Stimulated activated CD4-positive, alpha-beta T cell treated with anti-CD3 and anti-CD28 coated beads, Interleukin-4, amount 100 ng/mL, for 24 hours (primary cell): ENCODE measurements around the gene ATOX1.
A peak's percentile ranks its signal among the peaks of the same experiment; 100 is the strongest.
"Not testable (repeated sequence)": the region's sequence is repeated elsewhere in the genome, so short reads cannot be mapped to it uniquely, and the experiment has no call there.

ENCODE experiments used
- DNase-seq: peaks from one replicate; pipeline ENCODE4 v3.0.0-alpha.2; 2020

ATOX1 gene, protein sequence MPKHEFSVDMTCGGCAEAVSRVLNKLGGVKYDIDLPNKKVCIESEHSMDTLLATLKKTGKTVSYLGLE

DNA sequence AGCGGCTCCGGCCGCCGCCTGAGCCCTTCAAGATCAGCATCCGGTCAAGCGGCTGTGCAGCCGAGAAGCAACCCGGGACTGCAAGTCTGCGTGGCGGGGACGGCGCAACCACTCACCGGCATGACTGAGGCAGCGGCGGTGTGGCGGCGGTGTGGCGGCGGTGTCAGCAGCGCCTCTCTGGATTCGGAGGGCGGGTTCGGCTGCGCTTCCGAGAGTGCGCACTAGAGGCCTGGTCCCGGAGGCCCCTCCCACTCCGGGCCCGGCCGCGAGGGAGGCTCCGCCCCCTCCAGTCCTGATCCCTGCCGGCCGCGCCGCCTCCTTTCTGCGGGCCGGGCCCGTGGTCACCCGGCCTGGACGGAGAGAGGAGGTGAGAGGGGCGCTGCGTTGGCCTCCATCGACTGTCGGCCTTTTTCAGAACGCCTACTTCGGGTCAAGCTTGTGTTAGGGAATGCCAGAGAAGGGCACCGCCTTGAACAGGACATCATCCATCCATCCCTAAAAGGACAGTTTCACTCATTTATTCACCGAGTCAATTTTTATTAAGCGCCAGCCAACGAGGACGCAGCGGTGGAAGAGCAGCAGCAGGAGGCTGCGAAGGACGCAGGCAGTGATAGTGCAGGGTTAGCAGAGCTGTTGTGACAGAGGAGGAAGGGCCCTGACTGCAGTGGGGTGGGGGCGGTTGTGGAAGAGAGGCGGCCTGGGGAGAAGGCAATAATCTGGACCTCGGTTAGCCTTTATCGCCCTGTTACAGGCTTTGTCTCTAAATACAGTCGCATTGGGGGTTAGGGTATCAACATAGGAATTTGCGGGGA, at the start of gene ATOX1:
ATOX1 (minus strand) TSS at position 202 of the 812 bp plus-strand sequence; CDS start at position 122, 80 bp downstream.
- DNase-seq: peak; percentile 92

DNA sequence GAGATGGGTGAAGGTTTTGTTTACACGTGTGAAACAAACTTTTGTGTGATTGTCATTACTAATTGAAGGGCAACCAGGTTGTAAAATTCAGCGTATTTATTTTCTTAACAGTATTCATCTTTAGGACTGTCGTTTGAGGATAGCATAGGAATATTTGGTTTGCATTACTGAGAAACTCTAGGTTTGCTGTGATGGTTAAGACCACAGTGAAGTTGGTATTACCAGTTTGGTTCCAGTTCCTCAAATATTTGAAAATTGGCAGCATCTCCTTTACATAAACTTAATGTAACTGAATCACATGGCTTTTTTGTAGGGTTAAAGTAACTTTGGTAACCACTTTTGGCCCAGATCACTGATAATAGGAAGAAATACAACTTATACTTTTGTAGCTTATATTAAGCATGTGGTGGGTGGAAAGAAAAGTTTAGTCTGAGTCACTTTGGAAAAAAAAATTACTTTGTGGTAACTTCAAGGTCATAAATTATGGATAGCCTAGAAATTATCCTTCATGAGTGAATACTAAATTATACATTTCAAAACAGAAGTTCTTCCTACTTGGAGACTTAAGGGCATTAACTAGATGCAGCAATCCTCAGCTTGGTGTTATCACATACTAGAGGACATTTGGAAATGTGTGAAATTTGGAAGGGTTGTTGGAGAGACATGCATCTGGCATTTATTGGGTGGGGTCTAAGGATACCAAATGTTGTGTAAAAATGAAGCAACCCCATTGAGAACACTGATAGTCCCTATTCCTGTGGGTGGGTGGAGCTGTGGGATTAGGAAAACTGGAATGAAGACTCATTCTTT, 47.2 kb upstream of the ATOX1 start:
- DNase-seq: no peak

DNA sequence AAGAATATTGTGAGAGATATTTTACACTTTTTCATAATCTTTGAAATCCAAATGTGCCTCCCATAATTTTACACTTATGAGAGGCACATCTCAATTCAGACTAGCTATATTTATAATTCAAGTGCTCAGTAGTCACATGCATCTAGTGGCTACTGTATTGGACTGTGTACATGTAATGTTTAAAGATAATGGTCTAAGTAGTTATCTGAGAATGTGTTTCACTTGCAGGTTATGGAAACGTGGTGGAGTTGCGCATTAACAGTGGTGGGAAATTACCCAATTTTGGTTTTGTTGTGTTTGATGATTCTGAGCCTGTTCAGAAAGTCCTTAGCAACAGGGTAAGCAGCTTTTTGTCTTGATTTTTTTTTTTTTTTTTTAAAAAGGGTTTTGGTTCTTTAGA, 42.1 kb upstream of the ATOX1 start:
- no peak for DNase-seq

DNA sequence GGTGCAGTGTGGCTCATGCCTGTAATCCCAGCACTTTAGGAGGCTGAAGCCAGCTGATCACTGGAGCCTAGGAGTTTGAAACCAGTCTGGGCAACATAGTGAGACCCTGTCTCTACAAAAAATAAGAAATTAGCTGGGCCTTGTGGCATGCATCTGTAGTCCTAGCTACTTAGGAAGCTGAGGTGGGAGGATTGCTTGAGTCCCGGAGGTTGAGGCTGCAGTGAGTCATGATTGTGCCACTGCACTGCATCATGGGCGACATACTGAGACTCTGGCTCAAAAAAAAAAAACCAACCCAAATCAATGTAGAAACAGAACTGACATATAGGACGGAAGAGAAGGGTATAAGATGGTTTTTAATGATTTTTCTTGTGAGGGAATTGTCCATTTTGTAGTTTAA, 41.0 kb upstream of the ATOX1 start:
- no peak for DNase-seq

DNA sequence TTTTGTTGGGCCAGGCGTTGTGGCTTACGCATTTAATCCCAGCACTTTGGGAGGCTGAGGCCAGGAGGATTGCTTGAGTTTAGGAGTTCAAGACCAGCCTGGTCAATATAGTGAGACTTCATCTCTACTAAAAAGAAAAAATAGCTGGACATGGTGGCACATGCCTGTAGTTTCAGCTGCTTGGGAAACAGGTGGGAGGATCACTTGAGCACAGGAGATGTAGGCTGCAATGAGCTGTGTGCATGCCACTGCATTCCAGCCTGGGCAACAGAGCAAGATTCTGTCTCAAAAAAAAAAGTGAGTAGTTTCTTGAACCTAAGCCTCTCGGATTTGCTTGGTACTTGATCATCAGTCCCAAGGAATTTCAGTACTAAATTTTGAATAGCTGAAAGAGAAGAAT, 40.2 kb upstream of the ATOX1 start:
- DNase-seq: no peak

DNA sequence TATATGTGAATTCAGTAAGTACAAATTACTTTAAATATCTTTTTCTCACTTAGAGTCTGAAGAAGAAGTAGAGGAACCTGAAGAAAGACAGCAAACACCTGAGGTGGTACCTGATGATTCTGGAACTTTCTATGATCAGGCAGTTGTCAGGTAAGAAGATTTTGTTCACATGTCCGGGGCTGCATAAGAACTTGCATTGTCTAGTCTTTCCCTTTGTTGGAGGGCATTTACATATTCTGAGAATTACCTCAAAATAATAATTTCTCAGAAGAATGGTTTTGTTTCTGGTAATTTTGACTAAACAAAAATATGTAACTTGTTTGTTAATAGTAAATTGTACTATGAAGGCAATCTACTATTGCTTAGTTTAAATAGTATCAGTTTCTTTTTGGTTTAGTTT, 37.0 kb upstream of the ATOX1 start:
- DNase-seq: no peak

GRCh38 chr5:151793358-151793757, 34.9 kb upstream of the ATOX1 start:
- DNase-seq: no peak

DNA sequence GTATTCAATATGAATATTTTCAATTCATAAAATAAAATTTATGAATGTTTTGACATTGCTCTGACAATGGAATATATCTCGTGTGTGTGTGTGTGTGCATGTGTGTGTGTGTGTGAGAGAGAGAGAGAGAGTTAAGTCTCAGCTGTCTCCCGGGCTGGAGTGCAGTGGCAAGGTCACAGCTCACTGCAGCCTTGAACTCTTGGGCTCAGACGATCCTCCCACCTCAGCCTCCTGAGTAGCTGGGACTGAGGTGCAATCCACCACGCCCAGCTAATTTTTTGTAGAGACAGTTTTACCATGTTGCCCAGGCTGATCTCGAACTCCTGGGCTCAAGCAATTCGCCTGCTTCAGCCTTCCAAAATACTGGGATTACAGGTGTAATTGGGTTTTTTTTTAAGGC, 29.4 kb upstream of the ATOX1 start:
- no peak for DNase-seq

DNA sequence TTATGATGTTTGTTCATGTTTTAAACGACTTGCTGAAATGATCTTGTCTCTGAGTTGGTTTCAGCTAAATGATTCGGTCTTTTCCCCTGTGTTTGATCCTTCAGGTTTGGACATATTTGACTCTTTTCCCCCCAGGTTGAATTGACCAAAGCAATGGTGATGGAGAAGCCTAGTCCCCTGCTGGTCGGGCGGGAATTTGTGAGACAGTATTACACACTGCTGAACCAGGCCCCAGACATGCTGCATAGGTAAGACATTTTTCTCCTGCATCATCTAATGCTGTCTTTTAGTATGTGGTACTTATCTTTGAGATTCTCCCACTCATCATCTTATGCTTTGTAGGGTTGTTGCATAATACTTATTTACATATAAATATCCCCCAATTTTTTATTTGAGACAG, 28.0 kb upstream of the ATOX1 start:
- DNase-seq: no peak

- no peak for DNase-seq
These were observed 25.7 kb upstream of the ATOX1 start for GRCh38 chr5:151784141-151784540.

DNA sequence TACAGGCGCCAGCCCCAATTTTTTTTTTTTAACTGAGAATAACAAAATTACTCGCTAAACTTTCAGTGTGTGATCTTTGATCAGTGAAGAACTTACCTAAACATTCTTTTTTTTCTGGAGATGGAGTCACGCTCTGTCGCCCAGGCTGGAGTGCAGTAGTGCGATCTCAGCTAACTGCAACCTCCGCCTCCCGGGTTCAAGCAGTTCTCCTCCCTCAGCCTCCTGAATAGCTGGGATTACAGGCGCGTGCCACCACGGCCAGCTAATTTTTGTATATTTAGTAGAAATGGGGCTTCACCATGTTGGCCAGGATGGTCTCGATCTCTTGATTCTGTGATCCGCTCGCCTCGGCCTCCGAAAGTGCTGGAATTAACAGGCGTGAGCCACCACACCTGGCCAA, 25.2 kb upstream of the ATOX1 start:
- not testable (repeated sequence) for DNase-seq

GRCh38 chr5:151781201-151781600, 22.8 kb upstream of the ATOX1 start:
- DNase-seq: no peak

DNA sequence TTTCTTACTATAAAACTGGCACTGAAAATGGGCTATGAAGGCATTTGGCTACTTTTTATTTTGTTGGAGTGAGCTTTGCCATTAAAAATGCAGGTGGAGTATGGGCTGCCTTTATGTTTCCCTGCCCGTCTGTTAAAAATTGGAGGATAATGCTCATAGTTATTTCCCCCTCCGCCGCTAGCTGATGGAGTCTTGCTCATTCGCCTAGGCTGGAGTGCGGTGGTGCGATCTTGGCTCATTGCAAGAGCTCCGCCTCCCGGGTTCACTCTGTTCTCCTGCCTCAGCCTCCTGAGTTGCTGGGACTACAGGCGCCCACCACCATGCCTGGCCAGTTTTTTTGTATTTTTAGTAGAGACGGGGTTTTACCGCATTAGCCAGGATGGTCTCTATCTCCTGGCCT, 21.9 kb upstream of the ATOX1 start:
- DNase-seq: no peak

GRCh38 chr5:151779531-151780125, 21.2 kb upstream of the ATOX1 start:
- DNase-seq: no peak

DNA sequence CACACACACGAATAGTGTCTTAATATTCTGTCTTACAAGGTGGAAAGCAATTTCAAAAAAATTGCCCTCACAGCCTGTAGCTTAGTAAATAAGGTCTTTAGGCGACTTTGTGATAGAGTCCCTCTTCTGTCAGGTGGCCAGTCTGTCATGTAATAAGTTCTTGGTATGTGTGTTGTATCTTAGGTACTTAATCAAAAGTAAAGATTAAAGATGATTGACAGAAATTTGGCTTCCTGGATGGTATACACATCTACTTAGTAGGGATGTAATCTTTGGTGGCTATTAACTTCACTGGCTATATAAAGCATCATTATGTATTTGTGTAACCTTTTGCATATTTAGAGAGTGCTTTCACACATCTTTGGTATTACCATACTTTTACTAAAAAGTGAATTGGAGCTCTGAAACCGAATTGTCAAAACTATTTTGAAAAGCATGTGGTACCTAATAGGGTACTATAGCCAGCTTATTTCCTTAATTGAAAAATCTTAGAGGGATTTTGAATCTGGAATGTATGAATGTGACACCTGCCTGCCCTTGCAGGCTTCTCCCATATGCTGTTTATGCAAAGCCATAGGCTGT, 16.7 kb upstream of the ATOX1 start:
- DNase-seq: no peak

GRCh38 chr5:151773951-151774350, 15.5 kb upstream of the ATOX1 start:
- DNase-seq: no peak

DNA sequence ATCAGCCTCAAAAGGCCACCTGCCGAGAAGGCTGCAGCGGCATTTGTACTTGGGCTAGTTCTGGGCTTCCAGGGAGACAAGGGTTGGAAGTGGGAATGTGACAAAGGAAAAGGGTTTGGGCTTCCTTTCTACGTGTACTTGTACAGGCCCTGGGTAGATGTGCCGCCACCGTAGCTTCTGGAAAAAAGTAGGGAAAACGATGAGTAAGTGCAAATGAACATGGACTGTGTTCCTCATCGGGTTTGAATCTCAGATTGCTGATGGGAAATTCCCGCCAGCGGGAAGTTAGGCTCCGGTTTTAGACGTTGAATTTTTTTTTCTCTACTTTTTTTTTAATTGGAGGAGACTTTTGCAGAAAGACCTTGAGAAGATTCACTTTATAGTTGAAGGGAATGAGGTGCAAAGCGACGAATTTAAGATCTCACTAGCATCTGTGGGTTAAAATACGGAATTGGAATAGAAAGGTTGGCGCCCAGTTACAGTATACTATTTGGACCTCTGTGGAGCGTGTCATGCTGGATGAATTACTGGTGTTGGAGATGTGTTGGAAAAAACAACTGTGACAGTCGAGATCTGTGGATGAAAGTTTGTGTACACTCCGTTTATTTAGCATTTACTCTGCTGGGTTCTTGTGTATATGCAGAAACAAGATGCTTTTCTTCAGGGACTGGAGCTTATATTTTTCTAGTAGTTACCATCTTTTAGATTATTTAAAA, 14.6 kb upstream of the ATOX1 start:
- peak; percentile 23 for DNase-seq

- peak; percentile 42 for DNase-seq
These were observed 13.8 kb upstream of the ATOX1 start for GRCh38 chr5:151772029-151772845.

DNA sequence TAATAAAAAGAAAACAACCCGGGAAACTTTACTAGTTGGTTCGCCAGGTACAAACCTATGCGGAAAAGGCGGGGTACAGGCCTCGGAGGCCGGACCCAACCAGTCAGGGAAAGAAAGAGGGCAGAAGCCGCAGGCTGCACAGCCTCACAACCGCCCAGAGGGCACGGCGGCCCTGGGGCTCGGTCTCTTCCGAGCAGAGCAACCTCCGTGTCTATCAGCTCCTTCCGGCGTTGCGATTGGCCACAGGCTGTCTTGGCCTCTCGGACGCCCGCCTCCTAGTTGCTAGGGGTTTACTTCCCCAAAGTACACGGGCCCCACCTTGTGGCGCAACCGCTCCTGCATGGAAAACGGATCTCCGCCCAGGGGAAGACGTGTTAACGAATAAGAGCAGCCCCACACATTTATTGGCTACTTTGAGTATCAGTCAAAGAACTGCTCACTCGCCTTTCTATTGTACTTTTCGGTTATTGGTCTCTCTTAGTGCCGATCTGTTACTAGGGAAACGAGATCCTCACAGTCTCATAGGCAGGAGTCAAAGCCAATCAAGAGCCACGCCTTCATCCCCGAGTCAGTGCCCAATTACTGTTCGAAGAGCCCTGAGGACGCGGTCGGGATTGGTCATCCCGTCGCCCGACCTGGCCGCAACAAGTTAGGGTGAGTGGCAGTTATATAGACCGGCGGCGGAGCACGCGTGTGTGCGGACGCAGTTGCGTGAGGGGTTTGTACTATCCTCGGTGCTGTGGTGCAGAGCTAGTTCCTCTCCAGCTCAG, 13.0 kb upstream of the ATOX1 start, which contains the start of gene G3BP1:
G3BP1 (plus strand) TSS at position 696 of the 770 bp plus-strand sequence. CDS start 14,667 bp downstream, outside the sequence.
- DNase-seq: peak; percentile 100

DNA sequence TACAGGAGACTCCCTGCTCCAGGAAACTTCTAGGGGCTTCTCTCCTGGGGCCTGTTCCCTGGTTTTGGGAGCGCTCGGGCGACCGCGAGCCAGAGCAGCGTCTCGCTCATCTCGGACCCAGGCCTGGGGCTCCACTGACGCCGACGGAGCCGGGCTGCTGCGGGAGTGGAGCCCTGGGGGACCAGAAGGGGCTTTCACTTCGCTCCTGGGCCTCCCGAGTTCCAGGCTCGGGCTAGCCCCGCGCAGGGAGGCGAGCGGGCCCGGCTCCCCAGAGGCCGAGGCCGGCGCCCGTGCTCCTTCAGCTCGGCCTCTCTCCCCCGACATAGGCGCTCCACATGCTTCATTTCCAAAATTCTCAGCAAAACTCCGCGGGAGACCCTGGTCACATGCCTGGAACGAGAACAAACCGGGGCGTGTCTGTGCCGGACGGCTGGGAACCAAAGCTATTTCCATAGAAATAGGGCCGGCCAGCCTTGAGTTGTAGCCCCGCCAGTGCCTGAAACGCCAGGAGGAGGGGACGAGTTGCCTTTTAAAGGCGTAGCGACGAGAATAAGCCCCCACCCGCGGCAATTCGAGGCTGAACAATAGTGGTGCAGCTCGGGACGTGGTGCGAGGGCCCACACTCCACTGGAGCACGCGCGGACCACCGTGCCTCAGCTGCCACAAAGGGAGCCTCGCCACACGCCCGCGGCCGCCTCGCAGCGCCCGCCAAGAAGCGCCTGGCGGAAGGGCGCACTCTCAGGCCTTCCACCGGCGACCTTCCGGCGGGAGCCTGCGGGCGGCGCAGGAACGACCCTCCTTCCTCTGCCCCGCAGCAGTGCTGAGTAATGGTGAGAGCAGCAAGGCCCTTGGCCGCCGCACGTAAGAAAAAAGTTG, 12.2 kb upstream of the ATOX1 start:
- peak; percentile 69 for DNase-seq
